Endothelial cell of umbilical vein (primary cell): ENCODE results near the gene YPEL1.

ENCODE experiments used
- EZH2 ChIP-seq: IDR thresholded peaks from 2 replicates; pipeline ENCODE4 v1.6.1; 2012; ENCODE audit warnings: borderline replicate concordance, low read depth, mild to moderate bottlenecking, moderate library complexity, low read length, inconsistent platforms; ENCODE audit not compliant: severe bottlenecking
- FOS ChIP-seq: IDR thresholded peaks from 2 replicates; pipeline ENCODE4 v1.6.1; 2011; ENCODE audit warnings: mild to moderate bottlenecking, low read length, moderate library complexity, borderline replicate concordance; ENCODE audit not compliant: insufficient read depth
- GATA2 ChIP-seq: IDR thresholded peaks from 2 replicates; pipeline ENCODE4 v1.7.0; 2011; ENCODE audit warnings: low read depth, mild to moderate bottlenecking, moderate library complexity, mixed read lengths, low read length; ENCODE audit not compliant: insufficient read length, insufficient read depth
- JUN ChIP-seq: IDR thresholded peaks from 2 replicates; pipeline ENCODE4 v1.6.1; 2011; ENCODE audit warnings: borderline replicate concordance, low read depth; ENCODE audit not compliant: insufficient read length, insufficient read depth
- MYC ChIP-seq: IDR thresholded peaks from one replicate; pipeline ENCODE4 v1.6.1; 2011; ENCODE audit warnings: mild to moderate bottlenecking, low read depth, low read length
- POLR2A ChIP-seq: IDR thresholded peaks from 2 replicates; pipeline ENCODE4 v1.6.1; 2012; ENCODE audit warnings: low read depth, mild to moderate bottlenecking, control low read depth, low read length
- POLR2AphosphoS5 ChIP-seq: IDR thresholded peaks from 2 replicates; pipeline ENCODE4 v1.6.1; 2012; ENCODE audit warnings: low read depth, mild to moderate bottlenecking, control low read depth, low read length, moderate library complexity; ENCODE audit not compliant: insufficient read depth
- TF ChIP-seq, protein P1 (sequence below), 2 donors: IDR thresholded peaks; 1 replicate in 1 of 2; 2 replicates in 1 of 2; pipeline ENCODE4 v1.5.1; 2011; ENCODE audit warnings: low read length in 2 of 2, mild to moderate bottlenecking in 2 of 2, moderate library complexity in 2 of 2, control low read depth in 1 of 2, inconsistent platforms in 1 of 2, low read depth in 1 of 2; ENCODE audit not compliant: insufficient read depth in 1 of 2; ENCODE audit errors: extremely low read depth in 1 of 2
- TF ChIP-seq, protein P2 (sequence below): IDR thresholded peaks from 2 replicates; pipeline ENCODE4 v1.6.1; 2011; ENCODE audit not compliant: insufficient read depth, insufficient read length

DNA sequence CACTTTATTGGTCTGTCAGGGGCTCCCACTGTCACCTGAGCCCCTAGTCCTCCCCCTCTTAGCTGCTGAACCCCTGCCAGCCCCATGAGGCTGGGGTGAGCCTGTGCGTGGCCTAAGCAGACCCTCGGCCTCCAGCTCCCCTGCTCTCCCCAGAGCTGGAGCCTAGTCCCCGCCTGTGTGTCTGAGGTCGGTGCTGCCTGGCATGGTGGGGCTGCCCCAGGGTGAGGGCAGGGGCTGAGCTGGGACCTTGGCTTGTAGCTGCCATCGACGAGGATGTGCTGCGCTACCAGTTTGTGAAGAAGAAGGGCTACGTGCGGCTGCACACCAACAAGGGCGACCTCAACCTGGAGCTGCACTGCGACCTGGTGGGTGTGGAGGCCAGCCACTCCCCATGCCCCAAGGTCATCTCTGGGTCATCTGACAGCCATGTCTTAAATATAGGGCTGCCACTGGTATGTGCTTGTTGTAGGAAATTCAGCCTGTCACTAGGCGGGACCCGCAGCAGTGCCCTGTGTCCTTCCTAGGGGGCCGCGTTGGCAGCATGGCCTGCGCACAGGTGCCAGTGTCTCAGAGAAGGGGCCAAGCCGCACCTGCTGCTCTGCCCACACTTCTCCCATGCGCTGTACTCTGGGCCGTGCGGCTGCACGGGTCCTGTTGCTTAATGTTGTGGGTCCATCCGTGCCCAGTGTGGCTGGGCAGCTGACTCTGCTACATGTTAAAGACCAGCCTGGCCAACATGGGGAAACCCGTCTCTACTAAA is 48.8 kb downstream of the YPEL1 start:
- TF ChIP-seq, protein P1, sequence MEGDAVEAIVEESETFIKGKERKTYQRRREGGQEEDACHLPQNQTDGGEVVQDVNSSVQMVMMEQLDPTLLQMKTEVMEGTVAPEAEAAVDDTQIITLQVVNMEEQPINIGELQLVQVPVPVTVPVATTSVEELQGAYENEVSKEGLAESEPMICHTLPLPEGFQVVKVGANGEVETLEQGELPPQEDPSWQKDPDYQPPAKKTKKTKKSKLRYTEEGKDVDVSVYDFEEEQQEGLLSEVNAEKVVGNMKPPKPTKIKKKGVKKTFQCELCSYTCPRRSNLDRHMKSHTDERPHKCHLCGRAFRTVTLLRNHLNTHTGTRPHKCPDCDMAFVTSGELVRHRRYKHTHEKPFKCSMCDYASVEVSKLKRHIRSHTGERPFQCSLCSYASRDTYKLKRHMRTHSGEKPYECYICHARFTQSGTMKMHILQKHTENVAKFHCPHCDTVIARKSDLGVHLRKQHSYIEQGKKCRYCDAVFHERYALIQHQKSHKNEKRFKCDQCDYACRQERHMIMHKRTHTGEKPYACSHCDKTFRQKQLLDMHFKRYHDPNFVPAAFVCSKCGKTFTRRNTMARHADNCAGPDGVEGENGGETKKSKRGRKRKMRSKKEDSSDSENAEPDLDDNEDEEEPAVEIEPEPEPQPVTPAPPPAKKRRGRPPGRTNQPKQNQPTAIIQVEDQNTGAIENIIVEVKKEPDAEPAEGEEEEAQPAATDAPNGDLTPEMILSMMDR (IDR thresholded peaks at IDR 0.05; ENCODE audit: extremely low read depth in 1 of 2, insufficient read depth in 1 of 2, low read depth in 1 of 2, low read length in 2 of 2) = no peak
- no peak for TF ChIP-seq EZH2
- no peak for TF ChIP-seq POLR2AphosphoS5
- no peak for TF ChIP-seq POLR2A
- TF ChIP-seq, protein P2, sequence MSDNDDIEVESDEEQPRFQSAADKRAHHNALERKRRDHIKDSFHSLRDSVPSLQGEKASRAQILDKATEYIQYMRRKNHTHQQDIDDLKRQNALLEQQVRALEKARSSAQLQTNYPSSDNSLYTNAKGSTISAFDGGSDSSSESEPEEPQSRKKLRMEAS = no peak
- TF ChIP-seq JUN = no peak
- TF ChIP-seq GATA2 = no peak
- TF ChIP-seq MYC = no peak
- no peak for TF ChIP-seq FOS
